Esophagus squamous epithelium (tissue), 5 donors: ENCODE measurements around the gene LHCGR. TPM values are rescaled to one million over a fixed set of nuclear protein-coding genes. Genes with fewer than 3 reads are reported as not detected.

ENCODE experiments used
- DNase-seq: peaks from one replicate; lab custom pipeline; 2025; lab: John Stamatoyannopoulos, UW
- H3K27ac ChIP-seq, 4 donors: fragments of 200-600 bp; sonication (generic); one replicate each; pipeline ENCODE4 v1.5.1; 2016 to 2019; ENCODE audit warnings: mild to moderate bottlenecking in 1 of 4
- H3K27me3 ChIP-seq, 4 donors: fragments of 200-600 bp; sonication (generic); 1 replicate in 3 of 4; 2 replicates in 1 of 4; pipeline versions ENCODE4 v1.5.1 to v1.6.0; 2017 to 2021; ENCODE audit warnings: antibody characterized with exemption in 1 of 4
- H3K36me3 ChIP-seq, 3 donors: fragments of 200-600 bp; sonication (generic); one replicate each; pipeline ENCODE4 v1.5.1; 2016 to 2019
- H3K4me1 ChIP-seq, 3 donors: fragments of 200-600 bp; sonication (generic); one replicate each; pipeline ENCODE4 v1.5.1; 2017 to 2019
- H3K4me3 ChIP-seq, 4 donors: fragments of 200-600 bp; sonication (generic); 1 replicate in 3 of 4; 2 replicates in 1 of 4; pipeline ENCODE4 v1.5.1; 2016 to 2019; ENCODE audit warnings: mild to moderate bottlenecking in 2 of 4, moderate library complexity in 1 of 4
- H3K9me3 ChIP-seq, 3 donors: fragments of 200-600 bp; sonication (generic); one replicate each; pipeline ENCODE4 v1.5.1; 2016 to 2019
- POLR2A ChIP-seq, 4 donors: fragments of 450-650 bp; IDR thresholded peaks; one replicate each; pipeline ENCODE4 v1.6.1; 2017; ENCODE audit warnings: antibody characterized with exemption in 4 of 4, mild to moderate bottlenecking in 4 of 4, moderate library complexity in 3 of 4
- WGBS, 2 donors: methylation state at CpG; one replicate each; pipeline ENCODE4 v1.1.5; 2018; 5-methylcytosine and 5-hydroxymethylcytosine counted together
- intact Hi-C: fragments of 100-400 bp; cut with DNase I; formaldehyde crosslinking; loops from one replicate; pipeline ENCODE4 v1.15.0; 2022
- total RNA-seq, 4 donors: library from RNA; depleted of rRNA; stranded (reverse); fragments of >200 nt; gene quantifications; one replicate each; pipeline ENCODE4 v1.1.0, GENCODE V29; 2016
- TF ChIP-seq, protein P1 (sequence below), 6 experiments: fragments of 450-650 bp in 4 of 6; fragments of 200-600 bp in 2 of 6; sonication (generic) in 2 of 6; IDR thresholded peaks; one replicate each; pipeline ENCODE4 v1.5.1; 2016 to 2019; ENCODE audit warnings: antibody characterized with exemption in 6 of 6, mild to moderate bottlenecking in 4 of 6, moderate library complexity in 4 of 6
- donor health status: DM: yes; HTN: yes; CAD: no.

LHCGR gene
- total RNA-seq, 4 donors from 2014 or later = 0.22 to 0.76 TPM; not detected in 2

- Histone ChIP-seq H3K9me3 (no peaks in the 10 kb centered on the region), H3K36me3 (no peaks in the 10 kb centered on the region), H3K4me1 (no peaks in the 10 kb centered on the region), H3K27ac (peak overlapping the region in 3 of 4 donors; percentile 7 to 36 (median 21)), H3K27me3 (no peaks in the 10 kb centered on the region), H3K4me3 (no peak overlapping the region)
- no peak for DNase-seq
- TF ChIP-seq, protein P1, sequence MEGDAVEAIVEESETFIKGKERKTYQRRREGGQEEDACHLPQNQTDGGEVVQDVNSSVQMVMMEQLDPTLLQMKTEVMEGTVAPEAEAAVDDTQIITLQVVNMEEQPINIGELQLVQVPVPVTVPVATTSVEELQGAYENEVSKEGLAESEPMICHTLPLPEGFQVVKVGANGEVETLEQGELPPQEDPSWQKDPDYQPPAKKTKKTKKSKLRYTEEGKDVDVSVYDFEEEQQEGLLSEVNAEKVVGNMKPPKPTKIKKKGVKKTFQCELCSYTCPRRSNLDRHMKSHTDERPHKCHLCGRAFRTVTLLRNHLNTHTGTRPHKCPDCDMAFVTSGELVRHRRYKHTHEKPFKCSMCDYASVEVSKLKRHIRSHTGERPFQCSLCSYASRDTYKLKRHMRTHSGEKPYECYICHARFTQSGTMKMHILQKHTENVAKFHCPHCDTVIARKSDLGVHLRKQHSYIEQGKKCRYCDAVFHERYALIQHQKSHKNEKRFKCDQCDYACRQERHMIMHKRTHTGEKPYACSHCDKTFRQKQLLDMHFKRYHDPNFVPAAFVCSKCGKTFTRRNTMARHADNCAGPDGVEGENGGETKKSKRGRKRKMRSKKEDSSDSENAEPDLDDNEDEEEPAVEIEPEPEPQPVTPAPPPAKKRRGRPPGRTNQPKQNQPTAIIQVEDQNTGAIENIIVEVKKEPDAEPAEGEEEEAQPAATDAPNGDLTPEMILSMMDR (IDR thresholded peaks at IDR 0.05) = no peak
- TF ChIP-seq POLR2A (IDR thresholded peaks at IDR 0.05) = no peak
- WGBS, 2 donors = 43 to 44% methylated on average over 2 of the region's 2 CpGs
- intact Hi-C loops = no loop called here
Observed at GRCh38 chr2:48699348-48699930, 56.1 kb downstream of the LHCGR start.

DNA sequence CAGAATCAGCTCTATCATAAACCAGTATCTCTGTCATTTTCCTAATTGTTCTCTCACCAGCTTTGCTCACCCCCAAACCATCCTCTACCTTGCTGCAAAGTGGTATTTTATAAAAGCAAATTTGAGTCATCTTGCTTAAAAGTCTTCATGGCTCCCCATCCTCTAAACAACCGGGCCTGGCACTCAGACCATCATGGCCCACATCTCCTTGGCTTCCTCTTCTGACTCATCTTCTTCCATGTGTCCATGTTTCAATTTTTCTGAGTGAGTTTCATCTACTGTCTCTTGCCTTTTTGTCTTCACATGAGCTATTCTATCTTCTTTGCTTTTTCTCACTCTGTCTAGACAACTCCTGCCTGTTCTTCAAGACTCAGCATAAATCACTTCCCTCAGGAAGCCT, 58.6 kb downstream of the LHCGR start:
- 55 to 56% methylated on average over 1 of the region's 1 CpG for WGBS, 2 donors
- intact Hi-C loops = no loop called here

GRCh38 chr2:48695991-48696390, 59.5 kb downstream of the LHCGR start:
- Histone ChIP-seq H3K4me3 (no peak overlapping the region), H3K9me3 (no peaks in the 10 kb centered on the region), H3K27ac (no peak overlapping the region), H3K4me1 (no peaks in the 10 kb centered on the region), H3K36me3 (no peaks in the 10 kb centered on the region), H3K27me3 (no peaks in the 10 kb centered on the region)
- intact Hi-C loops = no loop called here
- TF ChIP-seq POLR2A (IDR thresholded peaks at IDR 0.05) = no peak
- TF ChIP-seq, protein P1 (IDR thresholded peaks at IDR 0.05) = no peak
- DNase-seq = no peak

More for the DNA sequence above, 58.6 kb downstream of the LHCGR start:
- H3K4me3 ChIP-seq = no peak overlapping the region
- no peaks in the 10 kb centered on the region for H3K9me3 ChIP-seq
- H3K27me3 ChIP-seq = no peaks in the 10 kb centered on the region
- TF ChIP-seq POLR2A (IDR thresholded peaks at IDR 0.05) = no peak
- TF ChIP-seq, protein P1 (IDR thresholded peaks at IDR 0.05) = no peak
- no peak overlapping the region for H3K27ac ChIP-seq
- H3K36me3 ChIP-seq = no peaks in the 10 kb centered on the region
- no peaks in the 10 kb centered on the region for H3K4me1 ChIP-seq
- no peak for DNase-seq

- Histone ChIP-seq H3K27ac (no peak overlapping the region), H3K27me3 (no peaks in the 10 kb centered on the region), H3K36me3 (no peaks in the 10 kb centered on the region), H3K4me3 (no peak overlapping the region), H3K4me1 (no peaks in the 10 kb centered on the region), H3K9me3 (no peaks in the 10 kb centered on the region)
- no peak for TF ChIP-seq POLR2A (IDR thresholded peaks at IDR 0.05)
- TF ChIP-seq, protein P1 (IDR thresholded peaks at IDR 0.05) = no peak
- DNase-seq = no peak
- 32 to 34% methylated on average over 3 of the region's 3 CpGs for WGBS, 2 donors
- intact Hi-C loops = no loop called here
Observed at GRCh38 chr2:48694149-48694548, 61.4 kb downstream of the LHCGR start.

DNA sequence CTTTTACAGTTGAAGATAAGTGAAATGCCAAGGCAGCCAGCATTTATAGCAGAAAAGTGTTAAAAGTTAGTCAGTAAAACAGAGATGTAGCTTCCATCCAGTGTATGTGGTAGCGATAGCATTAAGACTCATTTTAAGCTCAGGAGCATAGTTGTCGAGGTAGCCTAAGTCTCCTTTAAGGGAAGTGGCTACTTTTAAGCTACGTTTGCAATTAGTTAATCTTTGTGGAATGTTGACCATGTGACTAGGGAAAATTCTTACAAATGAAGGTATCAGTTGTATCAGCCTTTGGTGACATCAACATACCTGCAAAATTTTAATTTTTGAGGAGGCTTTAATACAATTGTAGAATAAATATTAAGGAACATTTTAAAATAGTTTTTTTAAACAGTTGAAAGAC, 61.9 kb downstream of the LHCGR start:
- H3K27ac ChIP-seq = no peak overlapping the region
- H3K27me3 ChIP-seq = no peaks in the 10 kb centered on the region
- 39 to 43% methylated on average over 3 of the region's 3 CpGs for WGBS, 2 donors
- no peaks in the 10 kb centered on the region for H3K36me3 ChIP-seq
- intact Hi-C loops = no loop called here
- H3K4me3 ChIP-seq = no peak overlapping the region
- no peak for DNase-seq
- H3K9me3 ChIP-seq = no peaks in the 10 kb centered on the region
- TF ChIP-seq, protein P1 (IDR thresholded peaks at IDR 0.05) = no peak
- no peak for TF ChIP-seq POLR2A (IDR thresholded peaks at IDR 0.05)
- H3K4me1 ChIP-seq = no peaks in the 10 kb centered on the region
